ENCODE measurements around the gene KLRC2. TPM values are rescaled to one million over a fixed set of nuclear protein-coding genes. Genes with fewer than 3 reads are reported as not detected.
"Not testable (repeated sequence)": the region's sequence is repeated elsewhere in the genome, so short reads cannot be mapped to it uniquely, and the experiment has no call there.

KLRC2 gene
- total RNA-seq, 4 donors from 2014 or later: 0.42 to 0.66 TPM; not detected in 2

GRCh38 chr12:10455766-10456165 is 20.0 kb upstream of the KLRC2 start:
- TF ChIP-seq CTCF (IDR thresholded peaks at IDR 0.05): no peak
- TF ChIP-seq EP300 (IDR thresholded peaks at IDR 0.05): no peak
- no peak for TF ChIP-seq POLR2AphosphoS5 (IDR thresholded peaks at IDR 0.05)
- no peak for TF ChIP-seq POLR2A (IDR thresholded peaks at IDR 0.05; ENCODE audit: low read depth)
- no peaks in the 10 kb centered on the region for H3K27me3 ChIP-seq
- H3K9me3 ChIP-seq: peaks cover 0 to 24% (median 15%) of the 10 kb centered on the region in 4 donors
- 93% methylated on average over 1 of the region's 1 CpG for WGBS
- no peak overlapping the region for H3K27ac ChIP-seq (replicated peaks in 1 of 4)
- DNase-seq (ENCODE audit: extremely low spot score): no peak
- intact Hi-C loops (cut with DNase I): no loop called here
- no peaks in the 10 kb centered on the region for H3K36me3 ChIP-seq
- H3K4me1 ChIP-seq: no peaks in the 10 kb centered on the region
- no peak overlapping the region for H3K4me3 ChIP-seq

- Histone ChIP-seq H3K4me3 (no peak overlapping the region), H3K9me3 (peaks cover 0 to 24% (median 15%) of the 10 kb centered on the region in 4 donors), H3K4me1 (no peaks in the 10 kb centered on the region), H3K27me3 (no peaks in the 10 kb centered on the region), H3K27ac (replicated peaks in 1 of 4) (no peak overlapping the region), H3K36me3 (no peaks in the 10 kb centered on the region)
- intact Hi-C loops (cut with DNase I): no loop called here
- no peak for TF ChIP-seq POLR2A (IDR thresholded peaks at IDR 0.05; ENCODE audit: low read depth)
- TF ChIP-seq CTCF (IDR thresholded peaks at IDR 0.05): no peak
- no peak for DNase-seq (ENCODE audit: extremely low spot score)
- 42% methylated on average over 1 of the region's 1 CpG for WGBS
These were observed 18.7 kb upstream of the KLRC2 start for GRCh38 chr12:10454531-10454930.

GRCh38 chr12:10453156-10453555 is 17.3 kb upstream of the KLRC2 start, which contains the start of gene KLRC1:
KLRC1 (minus strand) TSS chr12:10453377; CDS start chr12:10451156, 2,221 bp downstream.
- H3K36me3 ChIP-seq: no peaks in the 10 kb centered on the region
- TF ChIP-seq POLR2A (IDR thresholded peaks at IDR 0.05; ENCODE audit: low read depth) (no peak), POLR2AphosphoS5 (IDR thresholded peaks at IDR 0.05) (no peak), EP300 (IDR thresholded peaks at IDR 0.05) (no peak), CTCF (IDR thresholded peaks at IDR 0.05) (no peak)
- WGBS: 64% methylated on average over 2 of the region's 2 CpGs

GRCh38 chr12:10448236-10448635 is 12.4 kb upstream of the KLRC2 start:
- H3K9me3 ChIP-seq: no peaks in the 10 kb centered on the region
- no peak overlapping the region for H3K4me3 ChIP-seq
- 87% methylated on average over 4 of the region's 4 CpGs for WGBS
- TF ChIP-seq EP300 (IDR thresholded peaks at IDR 0.05): no peak
- no peak for TF ChIP-seq POLR2AphosphoS5 (IDR thresholded peaks at IDR 0.05)
- no peak for TF ChIP-seq CTCF (IDR thresholded peaks at IDR 0.05)
- no peak for TF ChIP-seq POLR2A (IDR thresholded peaks at IDR 0.05; ENCODE audit: low read depth)
- no peaks in the 10 kb centered on the region for H3K36me3 ChIP-seq
- no peaks in the 10 kb centered on the region for H3K27me3 ChIP-seq
- intact Hi-C loops (cut with DNase I): no loop called here
- H3K27ac ChIP-seq (replicated peaks in 1 of 4): no peak overlapping the region
- no peak for DNase-seq (ENCODE audit: extremely low spot score)
- no peaks in the 10 kb centered on the region for H3K4me1 ChIP-seq

More at GRCh38 chr12:10453156-10453555, 17.3 kb upstream of the KLRC2 start, which contains the start of gene KLRC1:
- H3K27me3 ChIP-seq: no peaks in the 10 kb centered on the region
- peaks cover 0 to 24% (median 15%) of the 10 kb centered on the region in 4 donors for H3K9me3 ChIP-seq
- no peak within 1 kb of the TSS for H3K27ac ChIP-seq (replicated peaks in 1 of 4)
- no peak within 1 kb of the TSS for H3K4me3 ChIP-seq
- no peaks in the 10 kb centered on the region for H3K4me1 ChIP-seq
- DNase-seq (ENCODE audit: extremely low spot score): no peak
- intact Hi-C loops (cut with DNase I): no loop called here

- H3K9me3 ChIP-seq; H3K4me1 ChIP-seq; DNase-seq (ENCODE audit: extremely low spot score); H3K4me3 ChIP-seq; H3K27ac ChIP-seq (replicated peaks in 1 of 4); H3K36me3 ChIP-seq; intact Hi-C loops (cut with DNase I); H3K27me3 ChIP-seq: not testable (repeated sequence)
- whole genome bisulfite sequencing: 85% methylated on average over 5 of the region's 5 CpGs
These were observed 10.2 kb upstream of the KLRC2 start for GRCh38 chr12:10446052-10446451.

- WGBS: 89% methylated on average over 8 of the region's 8 CpGs
- H3K4me3 ChIP-seq; H3K9me3 ChIP-seq; intact Hi-C loops (cut with DNase I); H3K4me1 ChIP-seq; H3K27me3 ChIP-seq; H3K27ac ChIP-seq (replicated peaks in 1 of 4); H3K36me3 ChIP-seq; DNase-seq (ENCODE audit: extremely low spot score): not testable (repeated sequence)
These were observed 5.3 kb upstream of the KLRC2 start for GRCh38 chr12:10441144-10441543.

GRCh38 chr12:10439608-10440274 is 3.9 kb upstream of the KLRC2 start:
- H3K4me1 ChIP-seq; DNase-seq (ENCODE audit: extremely low spot score); H3K27ac ChIP-seq (replicated peaks in 1 of 4); H3K4me3 ChIP-seq; intact Hi-C loops (cut with DNase I); H3K27me3 ChIP-seq; H3K9me3 ChIP-seq; H3K36me3 ChIP-seq: not testable (repeated sequence)
- WGBS: 84% methylated on average over 2 of the region's 2 CpGs

GRCh38 chr12:10437601-10438000 is 1.8 kb upstream of the KLRC2 start:
- WGBS: no CpG with 5 or more reads among the region's 2 CpGs
- intact Hi-C loops (cut with DNase I); H3K4me3 ChIP-seq; H3K27ac ChIP-seq (replicated peaks in 1 of 4); H3K27me3 ChIP-seq; H3K9me3 ChIP-seq; DNase-seq (ENCODE audit: extremely low spot score); H3K4me1 ChIP-seq; H3K36me3 ChIP-seq: not testable (repeated sequence)

Data from esophagus muscularis mucosa (tissue), 4 donors.